ENCODE results near the gene PTPRD.
A peak's percentile ranks its signal among the peaks of the same experiment; 100 is the strongest.

The PTPRD gene

DNA sequence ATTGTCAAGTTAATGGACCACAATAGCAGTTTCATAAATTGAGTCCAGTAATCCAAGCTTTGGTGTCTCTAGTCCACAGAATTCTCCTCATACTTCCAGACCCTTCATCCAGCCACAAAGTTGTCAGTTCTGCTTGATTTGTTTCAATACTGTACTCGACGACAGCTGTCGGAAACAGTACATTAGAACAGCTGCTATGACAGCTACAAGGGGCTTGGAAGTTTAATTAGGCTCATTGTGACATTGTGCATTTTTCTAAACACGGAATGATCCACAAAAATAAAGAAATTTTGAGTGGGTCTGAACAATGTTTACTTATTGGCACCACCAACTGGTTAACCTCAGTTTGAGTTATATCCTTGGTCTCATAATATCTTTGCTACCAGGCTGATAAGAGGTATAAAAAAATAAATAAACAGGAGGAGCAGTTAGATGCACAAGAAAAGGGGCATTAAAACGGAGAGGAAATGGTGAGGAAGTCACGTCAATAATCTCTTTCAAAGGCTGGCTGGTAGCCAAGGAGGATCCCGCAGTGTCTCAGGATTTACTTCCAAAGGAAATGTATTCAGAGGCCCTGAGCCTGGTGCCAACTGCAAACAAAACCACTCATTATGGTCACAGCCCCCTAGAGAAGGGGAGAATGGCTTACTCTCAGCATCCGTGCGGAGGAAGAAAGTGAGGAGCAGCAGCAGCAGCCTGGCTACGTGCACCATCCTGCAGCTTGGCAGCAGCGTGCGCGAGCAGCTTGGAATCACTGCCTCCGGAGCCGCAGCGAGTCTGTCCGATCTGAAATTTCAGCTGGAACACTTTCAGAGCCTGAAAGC is 1879.5 kb downstream of the PTPRD start:
- peaks cover 1% of the 10 kb centered on the region for H3K79me2 ChIP-seq (ENCODE audit: control insufficient read depth, insufficient read depth, low read length, poor library complexity)
- WGBS (ENCODE audit: extremely low coverage, insufficient coverage, insufficient read length): no CpG with 5 or more reads among the region's 17 CpGs

DNA sequence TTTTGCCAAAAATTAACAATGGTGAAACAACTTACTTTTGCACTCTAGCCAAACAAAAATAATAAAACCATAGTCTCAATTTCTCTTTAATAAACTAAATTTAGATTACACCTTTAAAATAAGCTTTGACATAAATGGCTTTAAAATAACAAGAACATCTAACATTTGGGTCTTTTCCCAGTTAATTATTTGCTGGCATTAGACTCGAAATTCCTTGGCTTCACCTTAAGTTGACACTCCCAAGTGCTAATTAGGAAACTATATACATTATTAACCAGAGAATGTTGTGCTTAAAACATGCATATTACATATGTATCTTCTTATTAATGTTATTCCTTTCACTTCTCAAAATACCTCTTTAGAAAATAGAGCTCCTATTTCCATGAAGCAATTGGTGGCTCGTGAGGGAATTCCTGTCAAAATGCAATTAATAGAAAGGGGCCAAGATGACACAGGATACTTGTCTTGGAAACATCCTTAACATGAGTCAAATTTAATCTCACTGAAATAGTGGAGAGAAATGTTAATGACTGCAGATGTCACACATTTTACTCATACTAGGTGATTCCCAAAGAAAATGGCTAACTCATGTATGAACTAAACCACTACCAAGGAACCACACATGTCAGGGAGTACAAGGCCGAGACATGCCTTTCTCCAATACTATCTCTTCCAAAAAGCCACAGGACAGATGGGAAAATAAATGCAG is 1880.3 kb downstream of the PTPRD start:
- Histone ChIP-seq H3K9me3 (ENCODE audit: insufficient read depth, low read depth, low read length) (no peaks in the 10 kb centered on the region), H3K23ac (ENCODE audit: low read length) (no peak overlapping the region), H3K4me1 (ENCODE audit: control insufficient read depth in 1 of 2, insufficient read depth in 2 of 2, low read length in 2 of 2) (peaks cover 10 to 12% of the 10 kb centered on the region in 2 experiments), H4K12ac (ENCODE audit: low read depth, low read length) (no peak overlapping the region), H3K36me3 (ENCODE audit: control insufficient read depth in 1 of 2, insufficient read depth in 2 of 2, low read length in 2 of 2) (no peaks in the 10 kb centered on the region), H3K27ac (ENCODE audit: low read depth, low read length) (no peak overlapping the region), H2BK12ac (ENCODE audit: low read length) (no peak overlapping the region), H4K91ac (ENCODE audit: low read depth, low read length) (no peak overlapping the region), H2BK5ac (ENCODE audit: low read depth, low read length, poor library complexity) (no peak overlapping the region), H3K79me1 (ENCODE audit: low read length) (peaks cover 7% of the 10 kb centered on the region), H3K9ac (ENCODE audit: low read length) (no peak overlapping the region), H3K79me2 (ENCODE audit: control insufficient read depth, insufficient read depth, low read length, poor library complexity) (peaks cover 1% of the 10 kb centered on the region), H3K14ac (ENCODE audit: low read length) (no peak overlapping the region), H3K4me2 (ENCODE audit: low read length) (no peak overlapping the region), H2BK120ac (ENCODE audit: insufficient read depth, low read length, poor library complexity) (no peak overlapping the region), H2AFZ (ENCODE audit: insufficient read depth, low read length, poor library complexity) (no peak overlapping the region), H3K18ac (ENCODE audit: low read length) (no peak overlapping the region), H3K4me3 (ENCODE audit: low read depth, low read length) (no peak overlapping the region), H3K27me3 (ENCODE audit: insufficient read depth, low read length) (no peaks in the 10 kb centered on the region), H2AK5ac (ENCODE audit: low read length) (no peak overlapping the region), H4K8ac (ENCODE audit: low read depth, low read length) (no peak overlapping the region), H3K4ac (ENCODE audit: low read depth, low read length) (no peak overlapping the region)
- no peak for DNase-seq
- WGBS (ENCODE audit: extremely low coverage, insufficient coverage, insufficient read length): no CpG with 5 or more reads among the region's 3 CpGs

More for the DNA sequence above, 1879.5 kb downstream of the PTPRD start:
- no peak for DNase-seq
- H2BK12ac ChIP-seq (ENCODE audit: low read length): peak overlapping the region; percentile 55
- no peak overlapping the region for H3K18ac ChIP-seq (ENCODE audit: low read length)
- peaks cover 7% of the 10 kb centered on the region for H3K79me1 ChIP-seq (ENCODE audit: low read length)
- peak overlapping the region; percentile 41 for H4K91ac ChIP-seq (ENCODE audit: low read depth, low read length)
- H2AFZ ChIP-seq (ENCODE audit: insufficient read depth, low read length, poor library complexity): peak overlapping the region; percentile 9
- no peaks in the 10 kb centered on the region for H3K27me3 ChIP-seq (ENCODE audit: insufficient read depth, low read length)
- no peak overlapping the region for H4K12ac ChIP-seq (ENCODE audit: low read depth, low read length)
- no peak overlapping the region for H3K23ac ChIP-seq (ENCODE audit: low read length)
- no peak overlapping the region for H3K14ac ChIP-seq (ENCODE audit: low read length)
- peak overlapping the region; percentile 67 for H2BK120ac ChIP-seq (ENCODE audit: insufficient read depth, low read length, poor library complexity)
- no peaks in the 10 kb centered on the region for H3K9me3 ChIP-seq (ENCODE audit: insufficient read depth, low read depth, low read length)
- H2BK5ac ChIP-seq (ENCODE audit: low read depth, low read length, poor library complexity): no peak overlapping the region
- no peak overlapping the region for H2AK5ac ChIP-seq (ENCODE audit: low read length)
- H3K4me3 ChIP-seq (ENCODE audit: low read depth, low read length): no peak overlapping the region
- no peaks in the 10 kb centered on the region for H3K36me3 ChIP-seq (ENCODE audit: control insufficient read depth in 1 of 2, insufficient read depth in 2 of 2, low read length in 2 of 2)
- H3K27ac ChIP-seq (ENCODE audit: low read depth, low read length): peak overlapping the region; percentile 0
- H4K8ac ChIP-seq (ENCODE audit: low read depth, low read length): no peak overlapping the region
- no peak overlapping the region for H3K9ac ChIP-seq (ENCODE audit: low read length)
- H3K4me2 ChIP-seq (ENCODE audit: low read length): no peak overlapping the region
- peaks cover 10 to 12% of the 10 kb centered on the region in 2 experiments for H3K4me1 ChIP-seq (ENCODE audit: control insufficient read depth in 1 of 2, insufficient read depth in 2 of 2, low read length in 2 of 2)
- no peak overlapping the region for H3K4ac ChIP-seq (ENCODE audit: low read depth, low read length)

DNA sequence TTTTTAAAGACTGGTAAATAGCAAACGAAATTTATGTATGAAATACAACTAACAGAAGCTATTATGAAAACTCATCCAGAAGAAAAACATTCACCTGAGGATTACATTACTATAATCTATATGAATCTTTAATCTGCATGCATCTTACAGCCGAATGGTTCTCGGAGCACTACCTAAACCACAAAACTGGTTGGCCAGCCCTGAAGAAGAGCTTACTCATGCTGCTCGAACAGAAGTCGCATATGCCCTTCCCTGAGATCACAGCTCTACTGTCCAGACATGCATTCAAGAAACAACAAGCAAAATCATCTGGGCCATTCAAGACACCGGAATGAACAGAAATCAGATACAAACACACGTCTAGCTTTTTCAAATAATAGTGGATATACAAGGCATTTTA is 1882.2 kb downstream of the PTPRD start:
- peaks cover 1% of the 10 kb centered on the region for H3K79me2 ChIP-seq (ENCODE audit: control insufficient read depth, insufficient read depth, low read length, poor library complexity)
- H4K12ac ChIP-seq (ENCODE audit: low read depth, low read length): no peak overlapping the region
- H3K36me3 ChIP-seq (ENCODE audit: control insufficient read depth in 1 of 2, insufficient read depth in 2 of 2, low read length in 2 of 2): no peaks in the 10 kb centered on the region
- H2AK5ac ChIP-seq (ENCODE audit: low read length): no peak overlapping the region
- no peak overlapping the region for H2BK12ac ChIP-seq (ENCODE audit: low read length)
- peaks cover 11% of the 10 kb centered on the region for H3K79me1 ChIP-seq (ENCODE audit: low read length)
- peaks cover 7 to 12% of the 10 kb centered on the region in 2 experiments for H3K4me1 ChIP-seq (ENCODE audit: control insufficient read depth in 1 of 2, insufficient read depth in 2 of 2, low read length in 2 of 2)
- no peak for DNase-seq
- no peak overlapping the region for H3K23ac ChIP-seq (ENCODE audit: low read length)
- H3K9ac ChIP-seq (ENCODE audit: low read length): no peak overlapping the region
- no CpG with 5 or more reads among the region's 7 CpGs for WGBS (ENCODE audit: extremely low coverage, insufficient coverage, insufficient read length)
- H3K4me3 ChIP-seq (ENCODE audit: low read depth, low read length): no peak overlapping the region
- no peak overlapping the region for H4K91ac ChIP-seq (ENCODE audit: low read depth, low read length)
- H3K27ac ChIP-seq (ENCODE audit: low read depth, low read length): no peak overlapping the region
- H3K9me3 ChIP-seq (ENCODE audit: insufficient read depth, low read depth, low read length): no peaks in the 10 kb centered on the region
- no peaks in the 10 kb centered on the region for H3K27me3 ChIP-seq (ENCODE audit: insufficient read depth, low read length)
- no peak overlapping the region for H2BK120ac ChIP-seq (ENCODE audit: insufficient read depth, low read length, poor library complexity)
- H3K14ac ChIP-seq (ENCODE audit: low read length): no peak overlapping the region
- no peak overlapping the region for H3K18ac ChIP-seq (ENCODE audit: low read length)
- no peak overlapping the region for H2AFZ ChIP-seq (ENCODE audit: insufficient read depth, low read length, poor library complexity)
- H2BK5ac ChIP-seq (ENCODE audit: low read depth, low read length, poor library complexity): no peak overlapping the region
- H3K4me2 ChIP-seq (ENCODE audit: low read length): no peak overlapping the region
- no peak overlapping the region for H3K4ac ChIP-seq (ENCODE audit: low read depth, low read length)
- H4K8ac ChIP-seq (ENCODE audit: low read depth, low read length): no peak overlapping the region

DNA sequence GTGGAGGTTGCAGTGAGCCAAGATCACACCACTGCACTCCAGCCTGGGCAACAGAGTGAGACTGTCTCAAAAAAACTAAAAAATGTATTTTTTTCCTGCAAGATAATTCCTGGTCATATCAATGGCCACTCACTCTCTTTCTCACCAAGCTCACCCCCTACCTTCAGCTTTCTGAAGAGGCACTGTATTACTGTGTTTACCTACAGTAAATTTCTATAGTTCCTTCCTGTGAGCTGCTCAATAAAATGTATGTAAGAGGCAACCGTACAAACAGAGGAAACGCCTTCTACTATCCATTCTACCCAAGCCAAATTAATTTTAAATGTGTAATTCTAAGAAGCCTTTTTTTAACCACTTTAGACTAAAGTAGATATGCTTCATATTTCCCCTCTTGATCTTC is 1883.9 kb downstream of the PTPRD start:
- Histone ChIP-seq H2BK12ac (ENCODE audit: low read length) (no peak overlapping the region), H2AFZ (ENCODE audit: insufficient read depth, low read length, poor library complexity) (no peak overlapping the region), H3K27ac (ENCODE audit: low read depth, low read length) (no peak overlapping the region), H4K91ac (ENCODE audit: low read depth, low read length) (no peak overlapping the region), H3K4me1 (ENCODE audit: control insufficient read depth in 1 of 2, insufficient read depth in 2 of 2, low read length in 2 of 2) (peaks cover 5 to 14% of the 10 kb centered on the region in 2 experiments), H3K4ac (ENCODE audit: low read depth, low read length) (no peak overlapping the region), H3K18ac (ENCODE audit: low read length) (no peak overlapping the region), H3K79me2 (ENCODE audit: control insufficient read depth, insufficient read depth, low read length, poor library complexity) (no peaks in the 10 kb centered on the region), H3K4me2 (ENCODE audit: low read length) (no peak overlapping the region), H4K8ac (ENCODE audit: low read depth, low read length) (no peak overlapping the region), H2AK5ac (ENCODE audit: low read length) (no peak overlapping the region), H3K14ac (ENCODE audit: low read length) (no peak overlapping the region), H4K12ac (ENCODE audit: low read depth, low read length) (no peak overlapping the region), H3K23ac (ENCODE audit: low read length) (no peak overlapping the region), H3K9me3 (ENCODE audit: insufficient read depth, low read depth, low read length) (no peaks in the 10 kb centered on the region), H3K79me1 (ENCODE audit: low read length) (peaks cover 7% of the 10 kb centered on the region), H2BK5ac (ENCODE audit: low read depth, low read length, poor library complexity) (no peak overlapping the region), H3K9ac (ENCODE audit: low read length) (no peak overlapping the region), H3K27me3 (ENCODE audit: insufficient read depth, low read length) (no peaks in the 10 kb centered on the region), H2BK120ac (ENCODE audit: insufficient read depth, low read length, poor library complexity) (no peak overlapping the region), H3K4me3 (ENCODE audit: low read depth, low read length) (no peak overlapping the region), H3K36me3 (ENCODE audit: control insufficient read depth in 1 of 2, insufficient read depth in 2 of 2, low read length in 2 of 2) (no peaks in the 10 kb centered on the region)
- no CpG with 5 or more reads among the region's 2 CpGs for WGBS (ENCODE audit: extremely low coverage, insufficient coverage, insufficient read length)
- no peak for DNase-seq
